Heart right ventricle (tissue), 16 donors: ENCODE measurements around the gene LDLRAD2. TPM values are rescaled to one million over a fixed set of nuclear protein-coding genes. Genes with fewer than 3 reads are reported as not detected.
A peak's percentile ranks its signal among the peaks of the same experiment; 100 is the strongest.

Experiments used
- ATAC-seq, 8 donors: fragments of 200-7000 bp; cut with Tn5 transposase; one replicate each; pipeline ENCODE4 v1.9.1; 2020; ENCODE audit warnings: mild to moderate bottlenecking in 8 of 8, moderate library complexity in 8 of 8, moderate number of reproducible peaks in 1 of 8
- DNase-seq, 2 donors: peaks; one replicate each; pipeline ENCODE4 v3.0.0-alpha.2; 2020
- H3K27ac ChIP-seq, 10 donors: fragments of 200-600 bp; sonication (generic) in 2 of 10; one replicate each; pipeline versions ENCODE4 v1.5.0 to v1.8.0; 2020 to 2022; ENCODE audit warnings: mild to moderate bottlenecking in 3 of 10
- H3K27me3 ChIP-seq, 7 donors: fragments of 200-600 bp; one replicate each; pipeline ENCODE4 v1.8.0; 2021 to 2022; ENCODE audit warnings: mild to moderate bottlenecking in 2 of 7
- H3K36me3 ChIP-seq, 9 donors: fragments of 200-600 bp; sonication (generic) in 1 of 9; one replicate each; pipeline versions ENCODE4 v1.5.0 to v1.8.0; 2020 to 2022; ENCODE audit warnings: mild to moderate bottlenecking in 2 of 9
- H3K4me1 ChIP-seq, 9 donors: fragments of 200-600 bp; sonication (generic) in 1 of 9; one replicate each; pipeline versions ENCODE4 v1.5.0 to v1.8.0; 2020 to 2022; ENCODE audit warnings: mild to moderate bottlenecking in 4 of 9
- H3K4me3 ChIP-seq, 10 donors: fragments of 200-600 bp; sonication (generic) in 2 of 10; one replicate each; pipeline versions ENCODE4 v1.5.0 to v1.8.0; 2020 to 2022; ENCODE audit warnings: mild to moderate bottlenecking in 7 of 10, moderate library complexity in 2 of 10
- H3K9me3 ChIP-seq, 11 donors: fragments of 200-600 bp in 10 of 11; sonication (generic) in 2 of 11; one replicate each; pipeline versions ENCODE4 v1.5.0 to v1.8.0; 2013 to 2022; ENCODE audit warnings: mild to moderate bottlenecking in 2 of 11, control low read depth in 1 of 11, moderate library complexity in 1 of 11
- WGBS, 2 donors: extraction: QIAGEN DNeasy Blood & Tissue Kit; methylation state at CpG; one replicate each; pipeline ENCODE4 v1.1.7; 2013; ENCODE audit warnings: inconsistent platforms in 1 of 2; 5-methylcytosine and 5-hydroxymethylcytosine counted together
- intact Hi-C, 10 donors: fragments of 100-400 bp; cut with DNase I; formaldehyde crosslinking; loops; one replicate each; pipeline versions ENCODE4 v1.11.1 to v1.14.2; 2022
- polyA plus RNA-seq, 2 donors: library from polyadenylated mRNA; stranded (reverse); fragments of 200-250 nt; gene quantifications; one replicate each; pipeline ENCODE4 v1.2.3, GENCODE V29; 2013
- total RNA-seq, 10 donors: library from RNA; stranded (reverse); fragmentation: NEBNext Ultra II Directional in 3 of 10; extraction: Animal tissue kit (Norgen Biotek cat#: 25700) in 3 of 10; gene quantifications; one replicate each; pipeline versions ENCODE4 v1.2.1 to v1.2.4, GENCODE V29; 2021 to 2023
- TF ChIP-seq, protein P1 (sequence below), 9 donors: fragments of 200-600 bp; sonication (generic) in 2 of 9; IDR thresholded peaks; one replicate each; pipeline versions ENCODE4 v1.5.0 to v1.8.0; 2021 to 2022; ENCODE audit warnings: antibody characterized with exemption in 9 of 9, mild to moderate bottlenecking in 5 of 9, moderate library complexity in 1 of 9
- donor health status: Arrhythmogenic right ventricular cardiomyopathy.
- donor health status: ischemic (EF 13 %, LVEDD 7.1; RV severe dilation, severe dysfunction).
- donor health status: healthy with polysubstance abuse.
- donor health status: DM: no; HTN: yes; CAD: no.
- donor health status: DM: no; HTN: no; CAD: no.
- donor health status: ischemic (EF 25% LVEDD 6.9; RV normal size, moderate dysfunction).
- donor health status: ischemic (EF 25% LVEDD 5.7; RV mildly dilated, moderate dysfunction).
- donor health status: healthy.
- donor health status: DM: yes; HTN: yes; CAD: no.
- donor health status: Ischemic cardiomyopathy.
- donor health status: ischemic (EF 35%, LVEDD 5.7; RV mildly dilated, moderate dysfunction).
- donor health status: nonischemic (EF 11% LVEDD 7.7; RV severe dilation, severe dysfunction).
- donor health status: DM: yes; HTN: yes; CAD: no.
- donor health status: PGD.
- donor health status: ischemic (EF 29% LVEDD 5.4; RV normal size, mild dysfunction).
- donor health status: nonischemic (EF 23%, LVEDD 6.1; RV moderate dilation, normal function).

LDLRAD2 gene
- total and polyA plus RNA-seq, 12 donors: 0.05 to 5.8 (median 1.7) TPM; not detected in 8

- Histone ChIP-seq H3K27me3 (no peaks in the 10 kb centered on the region), H3K9me3 (peaks cover 0 to 13% (median 0%) of the 10 kb centered on the region in 11 donors), H3K27ac (no peak overlapping the region), H3K4me3 (no peak overlapping the region), H3K4me1 (peaks cover 4 to 53% (median 34%) of the 10 kb centered on the region in 9 donors), H3K36me3 (no peaks in the 10 kb centered on the region)
- WGBS, 2 donors: 94 to 95% methylated on average over 2 of the region's 2 CpGs
- no peak for ATAC-seq
- TF ChIP-seq, protein P1, sequence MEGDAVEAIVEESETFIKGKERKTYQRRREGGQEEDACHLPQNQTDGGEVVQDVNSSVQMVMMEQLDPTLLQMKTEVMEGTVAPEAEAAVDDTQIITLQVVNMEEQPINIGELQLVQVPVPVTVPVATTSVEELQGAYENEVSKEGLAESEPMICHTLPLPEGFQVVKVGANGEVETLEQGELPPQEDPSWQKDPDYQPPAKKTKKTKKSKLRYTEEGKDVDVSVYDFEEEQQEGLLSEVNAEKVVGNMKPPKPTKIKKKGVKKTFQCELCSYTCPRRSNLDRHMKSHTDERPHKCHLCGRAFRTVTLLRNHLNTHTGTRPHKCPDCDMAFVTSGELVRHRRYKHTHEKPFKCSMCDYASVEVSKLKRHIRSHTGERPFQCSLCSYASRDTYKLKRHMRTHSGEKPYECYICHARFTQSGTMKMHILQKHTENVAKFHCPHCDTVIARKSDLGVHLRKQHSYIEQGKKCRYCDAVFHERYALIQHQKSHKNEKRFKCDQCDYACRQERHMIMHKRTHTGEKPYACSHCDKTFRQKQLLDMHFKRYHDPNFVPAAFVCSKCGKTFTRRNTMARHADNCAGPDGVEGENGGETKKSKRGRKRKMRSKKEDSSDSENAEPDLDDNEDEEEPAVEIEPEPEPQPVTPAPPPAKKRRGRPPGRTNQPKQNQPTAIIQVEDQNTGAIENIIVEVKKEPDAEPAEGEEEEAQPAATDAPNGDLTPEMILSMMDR (IDR thresholded peaks at IDR 0.05): no peak
- no peak for DNase-seq
- intact Hi-C loops: no loop called here
Measured at GRCh38 chr1:21778405-21778727, 33.7 kb upstream of the LDLRAD2 start.

- ATAC-seq (no peak), DNase-seq (no peak)
- Histone ChIP-seq H3K36me3 (no peaks in the 10 kb centered on the region), H3K4me1 (peaks cover 4 to 50% (median 29%) of the 10 kb centered on the region in 9 donors), H3K9me3 (peaks cover 0 to 13% (median 0%) of the 10 kb centered on the region in 11 donors), H3K4me3 (peak overlapping the region in 1 of 10 donors; percentile 7), H3K27ac (peak overlapping the region in 2 of 10 donors; percentile 20 to 22), H3K27me3 (no peaks in the 10 kb centered on the region)
- intact Hi-C loops: loop anchor here in 2 of 10 donors (10.0 kb wide), 1 partner anchor 185 kb away; no protein-coding TSS in a partner anchor
- TF ChIP-seq, protein P1 (IDR thresholded peaks at IDR 0.05): no peak
- 81 to 85% methylated on average over 12 of the region's 12 CpGs for WGBS, 2 donors
Measured at GRCh38 chr1:21779613-21780521, 32.2 kb upstream of the LDLRAD2 start.

DNA sequence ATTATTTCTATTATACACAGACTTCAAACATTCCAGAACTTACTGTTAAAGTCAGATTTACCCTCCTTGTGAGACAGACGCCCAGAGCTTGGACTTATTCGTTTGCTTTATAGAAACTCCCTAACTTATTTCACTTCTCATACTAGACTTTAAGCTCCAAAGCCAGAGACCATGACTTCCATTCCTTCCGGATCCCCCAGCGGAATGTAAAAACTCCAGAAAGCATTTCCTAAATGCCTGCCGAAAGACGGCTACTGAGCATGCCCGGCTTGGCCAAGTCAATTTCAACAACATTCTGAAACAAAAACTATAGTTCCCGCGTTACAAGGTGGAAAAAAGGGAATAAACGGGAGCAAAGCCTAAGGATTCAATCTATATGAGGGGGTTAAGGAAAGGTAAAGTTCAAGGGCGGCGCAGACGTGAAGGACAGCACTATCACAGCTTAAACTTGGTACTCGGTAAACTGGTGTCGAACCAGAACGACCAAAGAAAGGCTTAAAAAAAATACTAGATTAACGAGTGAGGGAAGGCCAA lies 30.2 kb upstream of the LDLRAD2 start:
- TF ChIP-seq, protein P1 (IDR thresholded peaks at IDR 0.05): no peak
- peaks cover 4 to 35% (median 22%) of the 10 kb centered on the region in 9 donors for H3K4me1 ChIP-seq
- intact Hi-C loops: loop anchor here in 2 of 10 donors (10.0 kb wide), 1 partner anchor 183 kb away; no protein-coding TSS in a partner anchor
- peak overlapping the region in 9 of 10 donors; percentile 92 to 100 (median 99) for H3K27ac ChIP-seq
- DNase-seq (no peak), ATAC-seq (no peak)
- WGBS, 2 donors: 0 to 1% methylated on average over 17 of the region's 17 CpGs
- peak overlapping the region; percentile 80 to 98 (median 94) for H3K4me3 ChIP-seq
- no peaks in the 10 kb centered on the region for H3K36me3 ChIP-seq
- H3K27me3 ChIP-seq: no peaks in the 10 kb centered on the region
- peaks cover 0 to 13% (median 0%) of the 10 kb centered on the region in 11 donors for H3K9me3 ChIP-seq

- peaks cover 0 to 9% (median 0%) of the 10 kb centered on the region in 11 donors for H3K9me3 ChIP-seq
- H3K36me3 ChIP-seq: no peaks in the 10 kb centered on the region
- no peaks in the 10 kb centered on the region for H3K27me3 ChIP-seq
- peak overlapping the region; percentile 80 to 98 (median 94) for H3K4me3 ChIP-seq
- H3K27ac ChIP-seq: peak overlapping the region; percentile 92 to 100 (median 99)
- ATAC-seq: peak; percentile 13 to 51 (median 28)
- intact Hi-C loops: loop anchor here in 2 of 10 donors (10.0 kb wide), 1 partner anchor 182 kb away; no protein-coding TSS in a partner anchor
- TF ChIP-seq, protein P1 (IDR thresholded peaks at IDR 0.05): peak in 6 of 9 donors; percentile 19 to 55 (median 41)
- 0% methylated on average over 37 of the region's 37 CpGs for WGBS, 2 donors
- DNase-seq: peak in 1 of 2 donors; percentile 39
- peaks cover 4 to 35% (median 22%) of the 10 kb centered on the region in 9 donors for H3K4me1 ChIP-seq
Measured at GRCh38 chr1:21782349-21782867, 29.7 kb upstream of the LDLRAD2 start.
